Measurements from ENCODE around the gene CACNA1E.
"Not testable (repeated sequence)": the region's sequence is repeated elsewhere in the genome, so short reads cannot be mapped to it uniquely, and the experiment has no call there.

CACNA1E gene

DNA sequence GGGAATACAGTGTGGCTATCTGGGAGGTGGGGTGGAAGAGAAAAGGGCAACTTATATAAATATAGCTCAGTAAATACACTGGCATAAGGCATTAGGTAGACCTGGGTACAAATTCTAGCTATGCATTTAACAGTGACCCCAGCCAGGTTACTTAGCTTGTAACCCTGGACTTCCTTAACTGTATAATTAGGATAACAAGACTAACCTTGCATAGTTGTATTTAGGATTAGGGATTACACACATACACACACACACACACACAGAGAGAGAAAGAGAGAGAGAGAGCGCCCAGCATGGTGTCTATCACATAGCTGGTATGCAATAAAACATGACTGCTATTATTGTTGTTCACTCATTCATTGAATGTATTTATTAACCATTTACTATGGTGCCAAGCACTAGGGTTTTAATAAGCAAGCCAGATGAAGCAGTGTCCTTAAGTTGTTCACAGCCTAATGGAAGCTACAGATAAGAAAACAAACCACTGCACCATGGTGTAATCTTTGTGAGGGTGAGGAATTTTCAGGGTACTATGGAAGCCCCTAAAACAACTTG is 326.8 kb downstream of the CACNA1E start:
- ATAC-seq: no peak
- DNase-seq: no peak

- DNase-seq (no peak), ATAC-seq (no peak)
These were observed 328.9 kb downstream of the CACNA1E start for GRCh38 chr1:181812208-181812607.

DNA sequence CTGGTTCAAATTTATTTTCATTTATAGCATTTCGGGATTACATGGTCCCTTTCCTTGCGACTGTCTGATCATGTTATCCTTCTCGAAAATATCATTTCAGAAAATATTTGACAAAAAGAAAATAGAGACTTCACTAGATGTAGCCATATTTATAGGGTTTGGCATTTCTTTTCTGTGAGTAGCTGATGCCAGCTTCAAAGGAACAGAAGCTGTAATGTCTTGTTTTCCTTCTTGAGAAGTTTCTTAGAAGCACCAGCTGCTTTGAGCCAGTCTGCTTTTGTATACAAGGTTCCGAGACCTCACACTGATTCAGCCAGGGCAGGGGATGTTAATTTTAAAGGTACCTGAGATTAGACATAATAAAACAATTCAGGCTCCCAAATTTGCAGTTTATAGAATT is 329.9 kb downstream of the CACNA1E start:
- ATAC-seq: no peak
- no peak for DNase-seq

DNA sequence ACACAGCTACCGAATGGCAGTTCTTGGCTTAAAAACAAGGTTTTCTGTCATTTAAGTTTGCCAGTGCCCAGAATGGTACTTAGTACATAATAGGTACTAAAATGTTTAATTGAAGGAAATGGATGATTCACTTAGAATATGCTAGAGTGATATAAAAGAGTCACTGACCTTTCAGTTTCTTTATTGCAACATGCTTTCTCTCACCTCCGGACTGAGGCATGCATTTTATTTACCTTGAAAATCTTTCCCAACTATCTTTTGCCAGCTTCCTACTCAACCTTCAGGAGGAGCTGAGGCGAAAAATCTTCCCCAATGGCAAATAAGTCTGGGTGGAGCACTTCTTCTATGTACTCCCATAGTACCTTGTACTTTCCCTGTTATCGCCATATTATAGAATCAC is 333.3 kb downstream of the CACNA1E start:
- DNase-seq (no peak), ATAC-seq (no peak)

DNA sequence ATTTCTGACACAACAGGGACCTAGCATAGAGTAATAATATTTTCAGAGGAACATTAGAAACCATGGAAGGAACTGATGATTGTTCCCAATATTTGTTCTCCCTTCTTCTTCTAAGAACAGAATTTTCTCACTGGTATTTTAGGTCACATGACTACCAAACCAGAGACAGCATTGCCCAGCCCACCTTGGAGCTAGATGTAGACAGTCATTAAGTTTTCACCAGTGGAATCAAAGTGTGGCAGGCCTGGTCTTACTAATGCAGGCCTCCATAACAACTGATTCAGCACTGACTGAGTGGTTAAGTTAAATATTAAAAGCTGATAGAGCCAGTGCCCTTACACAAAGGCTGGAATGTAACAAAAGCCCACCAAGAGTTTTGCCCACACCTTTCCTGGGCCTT is 333.8 kb downstream of the CACNA1E start:
- no peak for ATAC-seq
- DNase-seq: no peak

DNA sequence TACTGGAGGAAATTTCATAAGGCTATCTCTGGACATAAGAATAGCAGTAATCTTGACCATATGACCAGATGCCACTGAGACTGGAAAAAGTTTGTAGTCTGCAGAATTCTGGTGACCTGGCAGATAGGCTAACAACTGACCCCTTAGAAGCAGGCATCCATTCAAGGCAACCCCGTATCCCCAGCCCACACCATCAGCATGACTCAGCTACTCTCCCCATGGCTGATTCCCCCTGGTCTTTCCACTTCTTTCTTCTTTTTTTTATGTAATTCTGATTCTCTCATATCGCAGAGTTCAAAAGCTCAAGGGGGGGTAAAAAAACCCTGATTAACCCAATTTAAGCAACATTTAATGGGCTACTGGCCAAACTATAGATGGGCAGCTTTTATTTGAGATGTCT is 335.1 kb downstream of the CACNA1E start:
- no peak for ATAC-seq
- no peak for DNase-seq

DNA sequence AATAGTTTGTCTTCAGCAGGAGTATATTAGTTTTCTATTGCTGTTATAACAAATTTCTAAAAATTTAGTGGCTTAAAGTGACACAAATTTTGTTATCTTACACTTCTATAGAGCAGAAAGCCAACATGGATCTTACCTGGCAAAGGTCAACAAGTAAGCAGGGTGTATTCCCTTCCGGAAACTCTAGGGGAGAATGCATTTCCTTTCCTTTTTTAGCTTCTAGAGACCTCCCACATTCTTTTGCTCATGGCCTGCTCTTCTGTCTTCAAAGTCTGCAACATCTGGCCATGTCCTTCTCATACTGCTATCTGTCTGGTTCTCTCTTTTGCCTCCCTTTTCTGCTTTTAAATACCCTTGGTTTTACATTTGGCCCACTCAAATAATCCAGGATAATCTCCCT is 335.6 kb downstream of the CACNA1E start:
- ATAC-seq (no peak), DNase-seq (no peak)

GRCh38 chr1:181821701-181822100 is 338.4 kb downstream of the CACNA1E start:
- no peak for DNase-seq
- ATAC-seq: no peak

- not testable (repeated sequence) for ATAC-seq, DNase-seq
These were observed 349.0 kb downstream of the CACNA1E start for GRCh38 chr1:181832173-181832880.

GRCh38 chr1:181846001-181846645 is 362.8 kb downstream of the CACNA1E start:
- DNase-seq (no peak), ATAC-seq (no peak)

DNA sequence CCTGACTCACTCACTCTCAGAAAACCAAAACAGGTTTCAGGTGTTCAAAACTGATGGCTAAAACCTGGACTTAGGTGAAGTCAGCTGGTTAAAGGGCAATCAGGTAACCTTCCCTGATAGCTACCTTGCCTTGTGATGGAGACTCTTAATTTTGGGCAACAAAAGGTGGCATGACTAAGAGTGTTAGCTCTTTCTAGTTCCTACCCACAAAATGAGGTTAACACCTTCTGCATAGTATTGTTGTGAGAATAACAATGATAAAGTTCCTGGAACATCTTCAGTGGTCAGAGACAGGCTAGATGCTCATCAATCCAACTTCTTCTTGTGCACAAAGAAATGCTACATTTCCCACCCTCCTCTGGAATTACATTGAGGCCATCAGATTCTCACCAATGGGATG is 363.4 kb downstream of the CACNA1E start:
- no peak for DNase-seq
- ATAC-seq: peak; percentile 19

DNA sequence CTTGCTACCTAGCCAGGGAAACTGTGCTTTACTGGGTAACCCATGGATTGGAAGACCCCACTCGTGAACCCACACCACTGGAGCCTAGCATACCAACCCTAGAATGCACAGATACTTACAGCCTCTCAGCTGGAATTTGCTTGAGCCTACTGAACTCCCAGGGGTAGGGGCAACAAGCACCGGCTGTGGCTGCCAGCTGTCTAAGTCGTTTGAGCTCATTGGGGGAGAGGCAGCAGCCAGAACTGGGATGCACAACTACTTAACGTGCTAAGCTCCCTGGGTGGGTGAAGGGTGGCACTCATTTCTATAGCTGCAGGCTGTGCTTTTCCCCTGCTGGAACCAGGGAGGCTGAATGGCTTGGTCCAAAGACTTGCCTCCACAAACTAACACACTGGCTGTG is 365.8 kb downstream of the CACNA1E start:
- ATAC-seq (no peak), DNase-seq (no peak)

DNA sequence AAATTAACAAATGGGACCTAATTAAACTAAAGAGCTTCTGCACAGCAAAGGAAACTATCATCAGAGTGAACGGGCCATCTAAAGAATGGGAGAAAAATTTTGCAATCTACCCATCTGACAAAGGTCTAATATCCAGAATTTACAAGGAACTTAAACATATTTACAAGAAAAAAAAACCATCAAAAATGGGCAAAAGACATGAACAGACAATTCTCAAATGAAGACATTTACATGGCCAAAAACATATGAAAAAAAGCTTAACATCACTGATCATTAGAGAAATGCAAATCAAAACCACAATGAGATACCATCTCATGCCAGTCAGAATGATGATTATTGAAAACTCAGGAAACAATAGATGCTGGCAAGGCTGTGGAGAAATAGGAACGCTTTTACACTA is 370.9 kb downstream of the CACNA1E start:
- ATAC-seq, DNase-seq: not testable (repeated sequence)

DNA sequence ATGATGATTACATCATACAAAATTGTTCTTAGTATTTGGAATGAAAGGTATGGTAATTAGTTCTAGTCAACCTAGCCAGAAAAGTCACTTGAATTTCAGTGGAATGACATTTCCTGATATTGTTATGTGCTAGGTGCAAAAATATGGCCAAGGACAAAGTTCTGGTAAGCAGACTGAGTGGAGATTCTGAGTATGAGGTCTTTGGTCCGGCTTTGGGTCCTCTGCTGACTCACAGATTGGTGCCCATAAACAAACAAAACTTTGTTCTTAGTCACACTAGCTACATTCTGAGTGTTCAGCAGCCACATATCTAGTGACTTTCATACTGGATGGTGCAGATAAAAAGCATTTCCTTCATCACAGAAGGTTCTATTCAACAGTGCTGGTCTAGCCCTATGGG is 372.1 kb downstream of the CACNA1E start:
- DNase-seq: no peak
- no peak for ATAC-seq
